Stimulated activated CD4-positive, alpha-beta T cell treated with anti-CD3 and anti-CD28 coated beads, Interleukin-4, amount 100 ng/mL, for 4 hours (primary cell): ENCODE data around the gene ZDHHC6.
"Not testable (repeated sequence)": the region's sequence is repeated elsewhere in the genome, so short reads cannot be mapped to it uniquely, and the experiment has no call there.

Experiments used
- DNase-seq, 2 experiments: peaks; one replicate each; pipeline ENCODE4 v3.0.0-alpha.2; 2020

Gene ZDHHC6, protein sequence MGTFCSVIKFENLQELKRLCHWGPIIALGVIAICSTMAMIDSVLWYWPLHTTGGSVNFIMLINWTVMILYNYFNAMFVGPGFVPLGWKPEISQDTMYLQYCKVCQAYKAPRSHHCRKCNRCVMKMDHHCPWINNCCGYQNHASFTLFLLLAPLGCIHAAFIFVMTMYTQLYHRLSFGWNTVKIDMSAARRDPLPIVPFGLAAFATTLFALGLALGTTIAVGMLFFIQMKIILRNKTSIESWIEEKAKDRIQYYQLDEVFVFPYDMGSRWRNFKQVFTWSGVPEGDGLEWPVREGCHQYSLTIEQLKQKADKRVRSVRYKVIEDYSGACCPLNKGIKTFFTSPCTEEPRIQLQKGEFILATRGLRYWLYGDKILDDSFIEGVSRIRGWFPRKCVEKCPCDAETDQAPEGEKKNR

GRCh38 chr10:112446855-112447619 is at the start of gene ZDHHC6, which contains the start of gene VTI1A:
Gene ZDHHC6 (minus strand): TSS chr10:112446914. CDS start chr10:112445436, 1,478 bp downstream.
Gene VTI1A (plus strand): TSS chr10:112447215. CDS start chr10:112447374, 159 bp downstream.
- DNase-seq = peak; percentile 76 to 77

GRCh38 chr10:112492736-112493135 is 46.0 kb upstream of the ZDHHC6 start:
- DNase-seq = no peak

- no peak for DNase-seq
These were observed 44.4 kb upstream of the ZDHHC6 start for GRCh38 chr10:112491144-112491543.

DNA sequence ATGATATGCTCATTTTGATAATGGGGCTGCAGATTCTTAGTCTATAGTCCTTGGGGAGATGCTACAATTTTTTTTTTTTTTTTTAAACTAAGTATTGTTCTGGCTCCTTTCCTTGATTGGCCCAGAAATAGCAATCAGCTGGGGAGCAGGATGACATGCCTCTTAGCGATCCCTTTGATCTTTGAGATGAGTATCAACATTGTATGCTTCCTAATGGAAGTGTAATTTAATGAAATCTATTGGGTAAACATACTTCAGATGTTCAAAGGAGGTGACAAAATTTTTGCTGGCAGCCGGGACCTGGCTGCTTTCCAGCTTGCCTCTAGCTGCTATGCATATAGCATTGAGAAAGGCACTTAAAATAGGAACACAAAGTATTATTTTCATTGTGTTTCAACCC is 43.8 kb upstream of the ZDHHC6 start:
- no peak for DNase-seq

DNA sequence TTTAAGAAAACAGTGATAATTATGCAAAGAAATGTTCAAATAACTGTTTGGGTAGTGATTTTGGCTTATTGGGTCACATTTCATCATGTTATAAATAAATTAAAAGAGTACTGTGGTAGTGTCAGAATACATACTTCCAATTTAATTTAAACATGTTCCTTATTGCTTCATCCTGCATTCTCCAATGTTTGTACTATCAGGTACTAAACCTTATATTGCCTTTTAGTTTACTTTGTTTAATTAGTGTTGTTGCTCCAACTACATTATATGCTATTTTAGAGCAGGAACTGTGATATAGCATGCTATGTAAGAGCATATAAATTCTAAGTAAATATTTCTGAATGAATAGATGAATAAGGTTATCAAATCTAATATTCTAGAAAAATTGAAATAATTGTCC is 41.2 kb upstream of the ZDHHC6 start:
- DNase-seq = no peak

DNA sequence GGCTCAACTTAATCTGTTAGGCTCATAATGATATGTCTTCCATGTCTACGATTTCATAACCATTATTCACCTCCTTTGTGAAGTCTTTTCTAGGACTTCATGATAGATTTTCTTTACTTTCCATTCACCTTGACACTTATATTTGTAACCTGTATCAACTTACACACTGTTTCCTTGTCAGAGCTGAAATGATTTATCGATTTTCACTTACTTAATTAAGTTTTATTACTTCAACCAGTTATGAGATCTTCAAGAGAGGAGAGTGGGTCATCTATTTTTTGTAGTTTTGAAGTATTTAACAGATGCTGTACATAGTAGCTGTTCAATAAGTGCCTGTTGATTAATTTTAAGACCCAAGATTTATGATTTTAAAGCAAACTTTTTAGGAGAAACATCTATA is 37.7 kb upstream of the ZDHHC6 start:
- no peak for DNase-seq

- no peak for DNase-seq
These were observed 34.9 kb upstream of the ZDHHC6 start for GRCh38 chr10:112481602-112482001.

GRCh38 chr10:112475575-112476218 is 29.0 kb upstream of the ZDHHC6 start:
- no peak for DNase-seq

DNA sequence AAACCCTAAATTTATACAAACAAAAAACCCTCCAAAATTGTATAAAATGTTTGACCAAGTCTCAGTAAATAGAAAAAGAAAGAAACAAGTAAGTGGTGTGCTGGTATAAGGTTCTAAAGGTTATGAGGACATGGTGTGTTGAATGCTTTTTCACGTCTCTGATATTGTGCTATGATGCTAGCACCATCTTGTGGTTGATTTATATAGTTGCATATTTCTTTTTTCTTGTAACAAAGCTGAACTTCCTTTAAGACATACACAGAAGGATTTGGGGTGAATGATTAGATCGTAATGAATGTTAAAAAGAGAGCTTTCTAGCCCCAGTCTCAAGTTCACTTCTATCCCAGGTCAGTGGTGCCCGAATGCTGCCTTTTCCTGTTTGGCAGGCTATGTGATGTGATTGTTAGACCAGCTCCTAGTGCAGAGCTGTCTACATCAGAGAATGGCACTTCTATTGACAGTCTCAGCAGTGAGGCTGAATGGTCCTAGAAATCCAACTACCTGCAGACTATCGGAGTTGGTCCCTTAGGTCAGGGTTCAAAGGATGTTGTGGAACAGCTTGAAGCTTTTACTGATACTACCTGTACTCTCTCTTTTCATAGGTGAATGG is 25.3 kb upstream of the ZDHHC6 start:
- DNase-seq = no peak

GRCh38 chr10:112467541-112468075 is 20.9 kb upstream of the ZDHHC6 start:
- DNase-seq = no peak

- no peak for DNase-seq
These were observed 20.1 kb upstream of the ZDHHC6 start for GRCh38 chr10:112466802-112467201.

- no peak for DNase-seq
These were observed 18.7 kb upstream of the ZDHHC6 start for GRCh38 chr10:112465299-112465883.

GRCh38 chr10:112464074-112464473 is 17.4 kb upstream of the ZDHHC6 start:
- not testable (repeated sequence) for DNase-seq

- DNase-seq = no peak
These were observed 14.5 kb upstream of the ZDHHC6 start for GRCh38 chr10:112461029-112461887.

GRCh38 chr10:112460366-112460765 is 13.7 kb upstream of the ZDHHC6 start:
- DNase-seq = no peak

DNA sequence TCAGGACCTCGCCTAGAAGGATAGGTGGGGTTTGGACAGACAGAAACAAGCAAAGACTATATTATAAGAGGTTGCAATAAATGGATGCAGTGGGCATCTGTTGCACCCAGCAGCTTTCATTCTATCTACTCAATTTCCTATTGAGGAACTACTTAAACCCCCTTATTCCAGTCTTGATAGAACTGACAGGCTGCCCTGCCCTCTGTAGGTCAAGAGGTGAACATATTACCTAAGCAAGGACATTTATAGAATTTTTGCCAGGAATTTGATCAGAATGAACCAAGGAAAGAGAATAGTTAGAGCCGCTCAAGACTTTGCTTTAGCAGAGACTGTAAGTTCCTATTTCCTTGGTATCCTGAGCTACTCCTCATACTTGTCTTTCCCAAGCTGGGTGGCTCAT is 9.8 kb upstream of the ZDHHC6 start:
- no peak for DNase-seq

GRCh38 chr10:112454910-112455779 is 8.4 kb upstream of the ZDHHC6 start:
- DNase-seq = no peak

DNA sequence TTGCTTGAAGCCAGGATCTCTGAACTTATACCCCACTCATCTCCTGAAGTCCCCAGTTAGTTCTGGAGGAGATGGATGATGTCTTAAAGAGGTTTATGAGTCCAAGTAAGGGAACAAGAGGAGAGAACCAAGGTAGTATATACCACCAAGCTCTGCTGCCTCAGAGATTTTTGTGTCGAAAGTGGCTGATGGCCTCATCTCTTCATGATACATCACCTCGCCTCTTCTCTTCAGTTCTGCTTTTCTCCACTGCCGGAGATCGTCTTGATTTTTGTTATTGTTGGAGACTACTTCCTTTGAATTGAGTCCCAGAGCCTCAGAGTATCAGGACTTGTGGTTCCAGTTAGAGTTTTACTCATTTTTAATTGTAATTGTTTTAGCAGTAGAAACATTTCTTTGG is 2.2 kb upstream of the ZDHHC6 start:
- DNase-seq = no peak

- DNase-seq = no peak
These were observed 860 bp upstream of the ZDHHC6 start for GRCh38 chr10:112447620-112447928.

DNA sequence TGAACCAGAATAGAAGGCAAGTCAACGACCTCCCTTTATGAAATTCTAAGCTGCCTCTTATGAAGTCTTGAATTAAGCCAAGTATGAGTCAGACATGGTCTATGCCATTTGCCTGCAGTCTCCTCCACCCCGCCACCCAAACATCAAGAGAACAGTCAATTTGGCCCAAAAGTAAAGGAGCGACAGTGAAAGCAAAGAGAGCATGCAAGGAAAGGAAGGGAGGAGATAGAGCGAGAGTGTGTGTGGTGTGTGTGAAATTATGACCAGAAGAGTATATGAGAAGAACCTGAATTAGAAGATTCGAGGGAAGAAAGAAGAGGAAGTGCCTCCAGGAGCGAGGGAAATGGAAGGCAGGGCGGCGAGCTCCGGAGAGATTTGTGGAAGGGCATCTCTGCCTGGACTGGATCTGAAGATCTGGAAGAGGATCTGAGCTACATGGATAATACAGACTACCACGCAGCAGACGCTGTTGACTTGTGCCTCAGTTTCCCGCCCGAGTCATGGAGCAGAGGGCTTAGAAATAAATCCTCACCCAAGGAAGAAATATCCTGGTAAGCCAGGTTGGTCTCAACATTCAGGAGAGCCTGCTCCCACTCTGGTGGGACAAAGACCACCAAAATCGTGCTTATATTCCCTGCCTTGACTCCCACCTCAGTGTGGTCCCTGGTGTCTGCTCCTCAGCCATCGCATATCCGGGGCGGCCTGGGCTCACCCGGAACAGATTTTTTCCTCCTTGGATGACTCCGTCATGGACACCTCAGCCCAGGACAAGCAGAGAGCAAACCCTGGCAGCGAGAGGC is 459 bp downstream of the ZDHHC6 start:
- DNase-seq = no peak
